Measurements from ENCODE around the gene MCTP1. TPM values are rescaled to one million over a fixed set of nuclear protein-coding genes. Genes with fewer than 3 reads are reported as not detected.

The MCTP1 gene
- total and polyA plus RNA-seq, 2 experiments from 2014 or later: 1.3 to 5.7 TPM

- no peaks in the 10 kb centered on the region for H3K4me1 ChIP-seq (ENCODE audit: insufficient read depth)
- H3K4me3 ChIP-seq: no peak overlapping the region
- WGBS (ENCODE audit: low lambda C conversion rate, missing lambda C conversion rate): 86% methylated on average over 1 of the region's 1 CpG
Measured at GRCh38 chr5:95220381-95220780, 64.5 kb downstream of the MCTP1 start.

GRCh38 chr5:95219411-95219810 lies 65.5 kb downstream of the MCTP1 start:
- Histone ChIP-seq H3K4me3 (no peak overlapping the region), H3K9me3 (ENCODE audit: low read depth) (no peaks in the 10 kb centered on the region), H3K4me1 (ENCODE audit: insufficient read depth) (no peaks in the 10 kb centered on the region), H3K36me3 (replicated peaks; ENCODE audit: insufficient read depth, low read depth) (no peaks in the 10 kb centered on the region), H3K27ac (no peak overlapping the region), H3K9me2 (replicated peaks; ENCODE audit: insufficient read depth) (no peaks in the 10 kb centered on the region), H3K79me2 (no peaks in the 10 kb centered on the region), H4K20me1 (ENCODE audit: insufficient read depth, poor library complexity, severe bottlenecking) (no peaks in the 10 kb centered on the region), H3K4me2 (no peak overlapping the region), H3K27me3 (no peaks in the 10 kb centered on the region), H2AFZ (no peak overlapping the region)
- WGBS (ENCODE audit: low lambda C conversion rate, missing lambda C conversion rate): 68% methylated on average over 3 of the region's 3 CpGs
- no peak for DNase-seq (ENCODE audit: low spot score)
- no peak for TF ChIP-seq CTCF (IDR thresholded peaks at IDR 0.05; ENCODE audit: poor library complexity)
- TF ChIP-seq EZH2phosphoT487 (IDR thresholded peaks at IDR 0.05; ENCODE audit: low read depth, severe bottlenecking, unreplicated experiment): no peak
- TF ChIP-seq EZH2 (IDR thresholded peaks at IDR 0.05; ENCODE audit: borderline replicate concordance): no peak

More at GRCh38 chr5:95220381-95220780, 64.5 kb downstream of the MCTP1 start:
- Histone ChIP-seq H3K9me3 (ENCODE audit: low read depth) (no peaks in the 10 kb centered on the region), H3K27ac (no peak overlapping the region), H3K79me2 (no peaks in the 10 kb centered on the region), H3K9me2 (replicated peaks; ENCODE audit: insufficient read depth) (no peaks in the 10 kb centered on the region), H2AFZ (no peak overlapping the region), H3K36me3 (replicated peaks; ENCODE audit: insufficient read depth, low read depth) (no peaks in the 10 kb centered on the region), H3K4me2 (no peak overlapping the region), H3K27me3 (no peaks in the 10 kb centered on the region), H4K20me1 (ENCODE audit: insufficient read depth, poor library complexity, severe bottlenecking) (no peaks in the 10 kb centered on the region)
- DNase-seq (ENCODE audit: low spot score): no peak
- TF ChIP-seq CTCF (IDR thresholded peaks at IDR 0.05; ENCODE audit: poor library complexity) (no peak), EZH2 (IDR thresholded peaks at IDR 0.05; ENCODE audit: borderline replicate concordance) (no peak), EZH2phosphoT487 (IDR thresholded peaks at IDR 0.05; ENCODE audit: low read depth, severe bottlenecking, unreplicated experiment) (no peak)

GRCh38 chr5:95217881-95218280 lies 67.0 kb downstream of the MCTP1 start:
- no peak for DNase-seq (ENCODE audit: low spot score)
- H4K20me1 ChIP-seq (ENCODE audit: insufficient read depth, poor library complexity, severe bottlenecking): no peaks in the 10 kb centered on the region
- TF ChIP-seq CTCF (IDR thresholded peaks at IDR 0.05; ENCODE audit: poor library complexity): no peak
- TF ChIP-seq EZH2 (IDR thresholded peaks at IDR 0.05; ENCODE audit: borderline replicate concordance): no peak
- no peak for TF ChIP-seq EZH2phosphoT487 (IDR thresholded peaks at IDR 0.05; ENCODE audit: low read depth, severe bottlenecking, unreplicated experiment)
- no peak overlapping the region for H3K27ac ChIP-seq
- H3K9me2 ChIP-seq (replicated peaks; ENCODE audit: insufficient read depth): no peaks in the 10 kb centered on the region
- H3K4me1 ChIP-seq (ENCODE audit: insufficient read depth): no peaks in the 10 kb centered on the region
- H3K27me3 ChIP-seq: no peaks in the 10 kb centered on the region
- no peak overlapping the region for H3K4me3 ChIP-seq
- no peak overlapping the region for H2AFZ ChIP-seq
- no peaks in the 10 kb centered on the region for H3K79me2 ChIP-seq
- 92% methylated on average over 2 of the region's 2 CpGs for WGBS (ENCODE audit: low lambda C conversion rate, missing lambda C conversion rate)
- H3K9me3 ChIP-seq (ENCODE audit: low read depth): no peaks in the 10 kb centered on the region
- H3K36me3 ChIP-seq (replicated peaks; ENCODE audit: insufficient read depth, low read depth): no peaks in the 10 kb centered on the region
- no peak overlapping the region for H3K4me2 ChIP-seq

- Histone ChIP-seq H3K27ac (no peak overlapping the region), H2AFZ (no peak overlapping the region), H3K4me2 (no peak overlapping the region), H3K4me1 (ENCODE audit: insufficient read depth) (no peaks in the 10 kb centered on the region), H3K27me3 (no peaks in the 10 kb centered on the region), H4K20me1 (ENCODE audit: insufficient read depth, poor library complexity, severe bottlenecking) (no peaks in the 10 kb centered on the region), H3K36me3 (replicated peaks; ENCODE audit: insufficient read depth, low read depth) (no peaks in the 10 kb centered on the region), H3K4me3 (no peak overlapping the region), H3K79me2 (no peaks in the 10 kb centered on the region), H3K9me3 (ENCODE audit: low read depth) (no peaks in the 10 kb centered on the region), H3K9me2 (replicated peaks; ENCODE audit: insufficient read depth) (no peaks in the 10 kb centered on the region)
- WGBS (ENCODE audit: low lambda C conversion rate, missing lambda C conversion rate): 93% methylated on average over 4 of the region's 4 CpGs
- no peak for DNase-seq (ENCODE audit: low spot score)
- TF ChIP-seq EZH2 (IDR thresholded peaks at IDR 0.05; ENCODE audit: borderline replicate concordance) (no peak), EZH2phosphoT487 (IDR thresholded peaks at IDR 0.05; ENCODE audit: low read depth, severe bottlenecking, unreplicated experiment) (no peak), CTCF (IDR thresholded peaks at IDR 0.05; ENCODE audit: poor library complexity) (no peak)
Measured at GRCh38 chr5:95217351-95217750, 67.5 kb downstream of the MCTP1 start.

Measured in hepatocyte (in vitro differentiated cells).